Measurements from ENCODE around the gene STXBP1. TPM values are rescaled to one million over a fixed set of nuclear protein-coding genes. Genes with fewer than 3 reads are reported as not detected.

The STXBP1 gene
- total and polyA plus RNA-seq, 2 donors = 2.7 to 10.2 TPM

DNA sequence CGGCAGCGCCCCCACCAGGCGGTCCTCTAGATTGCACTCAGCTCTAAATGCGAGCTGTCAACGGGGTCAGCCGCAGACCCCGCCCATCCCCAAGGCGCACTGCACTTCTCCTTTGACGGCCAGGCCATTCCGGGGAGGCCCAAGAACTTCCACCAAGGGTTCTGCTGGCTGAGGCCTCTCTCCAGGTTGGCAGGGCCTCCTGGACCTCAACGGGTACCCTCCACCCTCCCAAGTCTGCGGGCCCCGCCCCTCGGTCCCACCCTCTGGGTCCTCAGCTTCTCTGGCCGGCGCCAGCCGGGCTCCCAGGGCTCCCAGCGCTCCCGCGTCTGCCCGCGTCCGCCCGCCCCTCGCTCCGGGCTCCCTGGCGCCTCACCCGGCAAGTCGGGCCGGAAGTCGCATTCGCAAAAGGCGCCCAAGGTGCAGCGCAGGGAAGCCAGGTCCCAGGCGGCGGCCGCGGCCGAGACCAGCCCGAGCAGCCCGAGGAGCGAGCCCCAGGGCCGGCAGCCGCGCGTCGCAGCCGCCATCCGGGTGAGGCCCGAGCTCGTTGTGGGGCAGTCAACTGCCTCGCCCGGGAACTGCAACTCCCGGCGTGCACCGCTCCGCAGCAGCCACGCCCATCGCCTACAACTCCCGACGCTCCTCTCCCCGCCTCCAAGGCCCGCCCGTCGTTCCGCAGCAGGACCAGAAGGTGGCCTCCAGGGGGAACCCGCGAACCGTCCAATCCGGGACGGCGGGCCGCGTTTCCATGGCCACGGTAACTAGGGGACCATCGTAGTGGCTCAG lies 122.9 kb downstream of the STXBP1 start, which contains the start of gene TOR2A:
TSS of gene TOR2A (minus strand) at position 548 of the 783 bp plus-strand sequence. CDS start at position 524, 24 bp downstream.
- Histone ChIP-seq H3K9me3 (ENCODE audit: control insufficient read depth in 2 of 2, insufficient read depth in 1 of 2, low read length in 1 of 2) (peaks cover under 1 to 1% of the 10 kb centered on the region in 2 donors), H3K27ac (ENCODE audit: low read depth in 1 of 2, low read length in 1 of 2) (peak within 1 kb of the TSS; percentile 85 to 93), H3K4me1 (ENCODE audit: control insufficient read depth in 2 of 2, insufficient read depth in 2 of 2, low read length in 2 of 2) (peaks cover 8 to 18% of the 10 kb centered on the region in 2 donors), H3K27me3 (ENCODE audit: control insufficient read depth in 2 of 2, insufficient read depth in 1 of 2, low read length in 1 of 2) (no peaks in the 10 kb centered on the region), H3K36me3 (ENCODE audit: control insufficient read depth in 2 of 2, insufficient read depth in 2 of 2, low read length in 1 of 2) (peaks cover 20 to 39% of the 10 kb centered on the region in 2 donors), H3K4me3 (ENCODE audit: low read length in 2 of 2) (peak within 1 kb of the TSS; percentile 71 to 76)
- peak; percentile 87 to 98 (median 96) for DNase-seq (ENCODE audit: low read depth in 6 of 9, low spot score in 9 of 9)
- WGBS = under 1% methylated on average over 76 of the region's 76 CpGs

DNA sequence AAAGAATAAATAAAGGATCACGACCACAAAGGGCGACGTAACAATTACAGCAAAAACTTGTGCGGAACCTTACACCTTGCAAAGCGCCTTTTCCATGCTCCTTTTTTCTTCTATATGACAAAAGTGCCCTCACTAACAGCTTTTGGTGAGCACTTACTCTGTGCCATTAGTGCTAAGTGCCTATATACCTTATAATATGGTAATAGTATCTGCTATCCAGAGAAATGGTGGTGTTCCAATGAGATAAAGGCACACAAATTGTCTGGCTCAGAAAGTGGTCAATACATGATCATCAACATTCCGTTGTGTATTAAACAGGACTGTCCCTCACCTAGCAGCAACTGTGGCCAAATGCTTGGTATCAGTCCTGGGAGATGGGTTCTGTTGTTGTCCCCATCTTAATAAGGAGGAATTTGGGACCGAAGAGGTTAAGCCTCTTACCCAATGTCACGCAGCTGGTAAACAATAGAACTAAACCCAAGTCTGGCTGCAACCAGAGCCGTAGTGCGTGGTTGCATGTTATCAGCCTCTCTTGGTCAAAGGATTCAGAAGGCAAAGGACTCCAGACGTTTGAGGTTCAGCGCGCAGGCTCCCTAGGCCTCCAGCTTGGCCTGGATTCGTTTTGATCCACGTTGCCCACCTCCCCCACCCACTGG lies 123.6 kb downstream of the STXBP1 start:
- H3K27me3 ChIP-seq (ENCODE audit: control insufficient read depth in 2 of 2, insufficient read depth in 1 of 2, low read length in 1 of 2) = no peaks in the 10 kb centered on the region
- H3K4me1 ChIP-seq (ENCODE audit: control insufficient read depth in 2 of 2, insufficient read depth in 2 of 2, low read length in 2 of 2) = peaks cover 8 to 23% of the 10 kb centered on the region in 2 donors
- H3K36me3 ChIP-seq (ENCODE audit: control insufficient read depth in 2 of 2, insufficient read depth in 2 of 2, low read length in 1 of 2) = peaks cover 25 to 46% of the 10 kb centered on the region in 2 donors
- peak overlapping the region in 1 of 2 donors; percentile 55 for H3K27ac ChIP-seq (ENCODE audit: low read depth in 1 of 2, low read length in 1 of 2)
- WGBS = 58% methylated on average over 15 of the region's 15 CpGs
- H3K9me3 ChIP-seq (ENCODE audit: control insufficient read depth in 2 of 2, insufficient read depth in 1 of 2, low read length in 1 of 2) = peaks cover 1 to 3% of the 10 kb centered on the region in 2 donors
- H3K4me3 ChIP-seq (ENCODE audit: low read length in 2 of 2) = peak overlapping the region in 1 of 2 donors; percentile 76
- no peak for DNase-seq (ENCODE audit: low read depth in 6 of 9, low spot score in 9 of 9)

DNA sequence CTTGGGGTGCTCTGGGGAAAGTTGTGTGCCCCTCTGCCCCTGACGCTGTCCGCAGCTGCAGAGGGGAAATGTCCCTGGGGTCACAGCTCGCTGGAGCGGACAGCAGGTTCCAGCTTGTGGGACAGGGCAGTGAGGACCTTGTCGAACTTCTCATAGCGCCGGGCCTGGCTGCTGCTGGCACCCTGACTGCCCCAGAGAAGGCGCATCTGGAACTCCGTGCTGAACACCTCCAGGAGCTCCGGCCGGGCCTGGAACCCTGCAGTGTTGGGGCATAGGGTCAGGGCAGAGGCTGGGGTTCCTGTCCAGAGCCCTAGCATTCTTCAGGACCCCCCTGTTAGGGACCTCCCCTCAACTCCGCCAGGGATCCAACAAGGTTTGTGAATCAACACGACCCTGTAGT lies 126.6 kb downstream of the STXBP1 start:
- H3K27me3 ChIP-seq (ENCODE audit: control insufficient read depth in 2 of 2, insufficient read depth in 1 of 2, low read length in 1 of 2) = no peaks in the 10 kb centered on the region
- H3K9me3 ChIP-seq (ENCODE audit: control insufficient read depth in 2 of 2, insufficient read depth in 1 of 2, low read length in 1 of 2) = peaks cover 1 to 3% of the 10 kb centered on the region in 2 donors
- over 99% methylated on average over 13 of the region's 13 CpGs for WGBS
- no peak overlapping the region for H3K27ac ChIP-seq (ENCODE audit: low read depth in 1 of 2, low read length in 1 of 2)
- no peak for DNase-seq (ENCODE audit: low read depth in 6 of 9, low spot score in 9 of 9)
- H3K36me3 ChIP-seq (ENCODE audit: control insufficient read depth in 2 of 2, insufficient read depth in 2 of 2, low read length in 1 of 2) = peaks cover 50 to 57% of the 10 kb centered on the region in 2 donors
- H3K4me3 ChIP-seq (ENCODE audit: low read length in 2 of 2) = no peak overlapping the region
- H3K4me1 ChIP-seq (ENCODE audit: control insufficient read depth in 2 of 2, insufficient read depth in 2 of 2, low read length in 2 of 2) = peaks cover 8 to 23% of the 10 kb centered on the region in 2 donors

DNA sequence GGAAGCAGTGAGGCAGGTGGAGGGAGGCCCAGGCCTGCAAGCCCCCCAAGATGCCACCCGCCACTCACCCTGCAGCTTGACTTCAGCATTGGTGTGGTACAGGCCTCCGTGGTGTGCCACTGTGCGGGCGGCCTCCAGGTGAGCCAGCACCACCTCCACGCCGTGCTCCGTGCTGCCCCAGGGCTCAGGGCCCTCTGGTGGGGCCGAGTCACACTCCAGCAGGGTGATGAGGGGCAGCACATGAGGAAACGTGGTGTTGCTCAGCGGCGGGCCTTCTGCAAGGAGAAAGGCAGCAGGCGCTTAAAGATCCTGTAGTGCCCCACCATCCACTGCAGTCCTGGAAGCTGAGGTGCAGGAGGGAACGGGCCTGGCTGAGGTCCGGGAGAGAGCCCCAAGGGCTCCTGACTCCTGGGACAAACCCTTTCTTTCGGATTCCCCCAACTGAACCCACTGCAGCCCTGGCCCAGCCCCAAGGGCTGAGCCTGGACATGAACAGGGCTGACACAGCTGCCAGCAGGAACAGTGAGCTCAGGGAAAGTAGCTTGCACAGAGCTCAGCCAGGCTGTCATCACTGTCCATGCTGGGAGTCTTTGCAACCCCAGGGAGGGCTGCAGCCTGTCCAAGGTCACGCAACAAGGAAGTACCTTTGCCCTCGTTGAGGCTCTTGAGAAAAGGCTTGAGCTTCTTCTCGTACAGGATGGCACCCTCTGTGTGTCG lies 127.7 kb downstream of the STXBP1 start:
- no peak for DNase-seq (ENCODE audit: low read depth in 6 of 9, low spot score in 9 of 9)
- peaks cover 61 to 66% of the 10 kb centered on the region in 2 donors for H3K36me3 ChIP-seq (ENCODE audit: control insufficient read depth in 2 of 2, insufficient read depth in 2 of 2, low read length in 1 of 2)

DNA sequence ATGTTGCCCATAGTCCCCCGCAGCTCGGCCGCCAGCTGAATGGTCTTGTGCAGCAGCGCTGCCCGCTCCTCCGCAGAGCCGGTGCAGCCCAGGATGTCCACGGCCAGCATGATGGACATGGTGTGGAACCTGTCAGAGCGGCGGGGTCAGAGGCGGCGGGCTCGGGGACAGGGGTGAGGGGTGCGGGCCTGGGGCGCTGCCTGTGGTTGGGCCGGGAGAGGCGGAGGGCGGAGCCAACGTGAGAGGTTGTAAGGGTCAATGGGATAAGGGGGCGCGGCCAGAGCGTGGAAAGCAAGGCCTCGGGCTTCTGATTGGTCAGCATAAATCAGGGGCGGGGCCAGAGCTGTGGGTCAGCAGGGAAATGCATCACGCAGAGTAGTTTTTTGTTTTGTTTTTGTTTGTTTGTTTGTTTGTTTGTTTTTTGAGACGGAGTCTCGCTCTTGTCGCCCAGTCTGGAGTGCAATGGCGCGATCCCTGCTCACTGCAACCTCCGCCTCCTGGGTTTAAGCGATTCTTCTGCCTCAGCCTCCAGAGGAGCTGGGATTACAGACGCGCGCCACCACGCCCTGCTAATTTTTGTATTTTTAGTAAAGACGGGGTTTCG lies 129.9 kb downstream of the STXBP1 start:
- WGBS = 93% methylated on average over 38 of the region's 38 CpGs
- Histone ChIP-seq H3K27ac (ENCODE audit: low read depth in 1 of 2, low read length in 1 of 2) (no peak overlapping the region), H3K4me1 (ENCODE audit: control insufficient read depth in 2 of 2, insufficient read depth in 2 of 2, low read length in 2 of 2) (peaks cover 0 to 6% of the 10 kb centered on the region in 2 donors), H3K27me3 (ENCODE audit: control insufficient read depth in 2 of 2, insufficient read depth in 1 of 2, low read length in 1 of 2) (no peaks in the 10 kb centered on the region), H3K36me3 (ENCODE audit: control insufficient read depth in 2 of 2, insufficient read depth in 2 of 2, low read length in 1 of 2) (peaks cover 79 to 81% of the 10 kb centered on the region in 2 donors), H3K4me3 (ENCODE audit: low read length in 2 of 2) (no peak overlapping the region), H3K9me3 (ENCODE audit: control insufficient read depth in 2 of 2, insufficient read depth in 1 of 2, low read length in 1 of 2) (peaks cover 1 to 3% of the 10 kb centered on the region in 2 donors)
- DNase-seq (ENCODE audit: low read depth in 6 of 9, low spot score in 9 of 9) = no peak

More for the DNA sequence above, 127.7 kb downstream of the STXBP1 start:
- 94% methylated on average over 19 of the region's 19 CpGs for WGBS
- peaks cover 1 to 3% of the 10 kb centered on the region in 2 donors for H3K9me3 ChIP-seq (ENCODE audit: control insufficient read depth in 2 of 2, insufficient read depth in 1 of 2, low read length in 1 of 2)
- H3K27ac ChIP-seq (ENCODE audit: low read depth in 1 of 2, low read length in 1 of 2) = peak overlapping the region in 1 of 2 donors; percentile 38
- peaks cover 4 to 13% of the 10 kb centered on the region in 2 donors for H3K4me1 ChIP-seq (ENCODE audit: control insufficient read depth in 2 of 2, insufficient read depth in 2 of 2, low read length in 2 of 2)
- no peaks in the 10 kb centered on the region for H3K27me3 ChIP-seq (ENCODE audit: control insufficient read depth in 2 of 2, insufficient read depth in 1 of 2, low read length in 1 of 2)
- H3K4me3 ChIP-seq (ENCODE audit: low read length in 2 of 2) = no peak overlapping the region

Other genes with a start within 250 kb of the STXBP1 start
- gene SLC2A8, start 215.1 kb upstream of the STXBP1 start, total RNA-seq = 3.6 TPM
- 7.8 TPM for gene SLC2A8, start 215.1 kb upstream of the STXBP1 start, polyA plus RNA-seq
- 8.8 TPM for gene ZNF79, start 187.9 kb upstream of the STXBP1 start, total RNA-seq
- 3.3 TPM for gene ZNF79, start 187.9 kb upstream of the STXBP1 start, polyA plus RNA-seq
- 2,447 TPM for gene RPL12, start 160.9 kb upstream of the STXBP1 start, total RNA-seq
- 3,757 TPM for gene RPL12, start 160.9 kb upstream of the STXBP1 start, polyA plus RNA-seq
- 4.1 TPM for gene LRSAM1, start 160.8 kb upstream of the STXBP1 start, total RNA-seq
- gene LRSAM1, start 160.8 kb upstream of the STXBP1 start, polyA plus RNA-seq = 24.1 TPM
- gene CFAP157, start 94.7 kb downstream of the STXBP1 start, total RNA-seq = 0.05 TPM
- 0.62 TPM for gene CFAP157, start 94.7 kb downstream of the STXBP1 start, polyA plus RNA-seq
- 16.3 TPM for gene PTRH1, start 103.4 kb downstream of the STXBP1 start, total RNA-seq
- gene PTRH1, start 103.4 kb downstream of the STXBP1 start, polyA plus RNA-seq = 12.2 TPM
- gene TTC16, start 103.8 kb downstream of the STXBP1 start, total RNA-seq = 0.09 TPM
- 0.18 TPM for gene TTC16, start 103.8 kb downstream of the STXBP1 start, polyA plus RNA-seq
- 7.2 TPM for gene TOR2A, start 123.0 kb downstream of the STXBP1 start, total RNA-seq
- gene TOR2A, start 123.0 kb downstream of the STXBP1 start, polyA plus RNA-seq = 19.3 TPM
- gene SH2D3C, start 166.4 kb downstream of the STXBP1 start, total RNA-seq = 18.2 TPM
- 25.1 TPM for gene SH2D3C, start 166.4 kb downstream of the STXBP1 start, polyA plus RNA-seq
- gene CDK9, start 173.8 kb downstream of the STXBP1 start, total RNA-seq = 38.9 TPM
- 122 TPM for gene CDK9, start 173.8 kb downstream of the STXBP1 start, polyA plus RNA-seq
- 30.4 TPM for gene FPGS, start 190.6 kb downstream of the STXBP1 start, total RNA-seq
- 48.4 TPM for gene FPGS, start 190.6 kb downstream of the STXBP1 start, polyA plus RNA-seq
- 1.7 TPM for gene ENG, start 242.4 kb downstream of the STXBP1 start, total RNA-seq
- gene ENG, start 242.4 kb downstream of the STXBP1 start, polyA plus RNA-seq = 48.2 TPM

Data from thymus (tissue), 11 donors.